GM12878 (cell line): ENCODE results near the gene REV3L. TPM values are rescaled to one million over a fixed set of nuclear protein-coding genes. Genes with fewer than 3 reads are reported as not detected.

Experiments used
- BCL3 ChIP-seq: IDR thresholded peaks from 2 replicates; pipeline ENCODE4 v1.6.1; 2011; ENCODE audit warnings: borderline replicate concordance, low read depth, mild to moderate bottlenecking, moderate library complexity, low read length; ENCODE audit not compliant: insufficient read depth, poor library complexity, severe bottlenecking
- BCLAF1 ChIP-seq: fragments of 450-650 bp; IDR thresholded peaks from 2 replicates; pipeline ENCODE4 v1.6.1; 2017; ENCODE audit warnings: antibody characterized with exemption, mild to moderate bottlenecking, moderate library complexity
- CBX3 ChIP-seq: fragments of 200-600 bp; sonication (generic); IDR thresholded peaks from 2 replicates; pipeline ENCODE4 v1.6.1; 2016; ENCODE audit warnings: low read depth, borderline replicate concordance
- CEBPB ChIP-seq, 2 experiments: fragments of 150-350 bp in 1 of 2; IDR thresholded peaks; 2 replicates each; pipeline ENCODE4 v1.6.1; 2012 to 2014; ENCODE audit warnings: low read depth in 2 of 2, low read length in 2 of 2, borderline replicate concordance in 1 of 2, inconsistent platforms in 1 of 2
- CHD2 ChIP-seq: IDR thresholded peaks from 2 replicates; pipeline ENCODE4 v1.6.1; 2011; ENCODE audit warnings: low read depth, low read length, improper control_type of control experiment, borderline replicate concordance
- CREB1 ChIP-seq: IDR thresholded peaks from 2 replicates; pipeline ENCODE4 v1.6.1; 2012; ENCODE audit warnings: low read depth, mild to moderate bottlenecking, inconsistent platforms
- CTCF ChIP-seq, 3 experiments: IDR thresholded peaks in 2 of 3; conservative IDR thresholded peaks in 1 of 3; 2 replicates each; pipeline ENCODE4 v1.5.1; 2011; ENCODE audit warnings: low read depth in 3 of 3, low read length in 3 of 3, mild to moderate bottlenecking in 3 of 3, control low read depth in 2 of 3, moderate library complexity in 2 of 3, inconsistent platforms in 1 of 3, mixed read lengths in 1 of 3; ENCODE audit not compliant: control insufficient read depth in 2 of 3, insufficient read depth in 1 of 3; ENCODE audit errors: extremely low read depth in 1 of 3
- EED ChIP-seq: sonication (generic); IDR thresholded peaks from 2 replicates; pipeline ENCODE4 v1.6.1; 2016; ENCODE audit warnings: antibody characterized with exemption, low read depth
- FOS ChIP-seq: IDR thresholded peaks from 3 replicates; pipeline ENCODE4 v1.6.1; 2011; ENCODE audit warnings: borderline replicate concordance; ENCODE audit not compliant: insufficient read length; ENCODE audit errors: extremely low read depth
- IKZF1 ChIP-seq: fragments of 450-650 bp; conservative IDR thresholded peaks from 2 replicates; pipeline ENCODE4 v1.6.1; 2017; ENCODE audit warnings: antibody characterized with exemption, mild to moderate bottlenecking
- MEF2A ChIP-seq: IDR thresholded peaks from 2 replicates; pipeline ENCODE4 v1.6.1; 2011; ENCODE audit warnings: low read depth, mild to moderate bottlenecking, low read length, moderate library complexity; ENCODE audit not compliant: insufficient read depth
- NFXL1 ChIP-seq: fragments of 450-650 bp; IDR thresholded peaks from 2 replicates; pipeline ENCODE4 v1.6.1; 2017; ENCODE audit warnings: antibody characterized with exemption, mild to moderate bottlenecking, borderline replicate concordance
- NFYB ChIP-seq: IDR thresholded peaks from 2 replicates; pipeline ENCODE4 v1.6.1; 2011; ENCODE audit warnings: low read depth, mild to moderate bottlenecking, low read length, improper control_type of control experiment, moderate library complexity; ENCODE audit not compliant: insufficient read depth
- RAD51 ChIP-seq: fragments of 450-650 bp; IDR thresholded peaks from 2 replicates; pipeline ENCODE4 v1.6.1; 2016; ENCODE audit warnings: moderate library complexity, mild to moderate bottlenecking, inconsistent platforms
- RCOR1 ChIP-seq: conservative IDR thresholded peaks from 2 replicates; pipeline ENCODE4 v1.6.1; 2012; ENCODE audit warnings: low read depth, low read length, improper control_type of control experiment
- RFX5 ChIP-seq: IDR thresholded peaks from 2 replicates; pipeline ENCODE4 v1.6.1; 2011; ENCODE audit warnings: low read depth, low read length, improper control_type of control experiment
- SMAD1 ChIP-seq: fragments of 450-650 bp; IDR thresholded peaks from 2 replicates; pipeline ENCODE4 v1.6.1; 2018; ENCODE audit warnings: mild to moderate bottlenecking, low read depth; ENCODE audit not compliant: partially characterized antibody
- SMARCA5 ChIP-seq: fragments of 450-650 bp; IDR thresholded peaks from 2 replicates; pipeline ENCODE4 v1.6.1; 2017; ENCODE audit warnings: mild to moderate bottlenecking
- SMC3 ChIP-seq: IDR thresholded peaks from 2 replicates; pipeline ENCODE4 v1.6.1; 2011; ENCODE audit warnings: low read length, improper control_type of control experiment, borderline replicate concordance
- ZBTB33 ChIP-seq: fragments of 450-650 bp; IDR thresholded peaks from 2 replicates; pipeline ENCODE4 v1.6.1; 2017; ENCODE audit warnings: mild to moderate bottlenecking
- ZNF384 ChIP-seq: IDR thresholded peaks from 2 replicates; pipeline ENCODE4 v1.6.1; 2012; ENCODE audit warnings: low read depth, mild to moderate bottlenecking, low read length, improper control_type of control experiment, borderline replicate concordance
- ZNF622 ChIP-seq: fragments of 450-650 bp; IDR thresholded peaks from 2 replicates; pipeline ENCODE4 v1.6.1; 2017; ENCODE audit warnings: mild to moderate bottlenecking, inconsistent platforms
- polyA plus RNA-seq, 11 experiments: library from polyadenylated mRNA; depleted of rRNA in 4 of 11; unstranded in 6 of 11; stranded (reverse) in 5 of 11; fragments of >200 nt; fragmentation: Nextera tagmentation in 4 of 11; fragmentation: Illumina TruSeq in 1 of 11; extraction: Ambion mirVana in 4 of 11; extraction: Trizol in 1 of 11; gene quantifications; 1 replicate in 1 of 11; 2 replicates in 10 of 11; pipeline versions ENCODE4 v1.2.1 to v1.2.3, GENCODE V29; 2011 to 2016; ENCODE audit warnings: inconsistent platforms in 2 of 11, missing spikeins in 2 of 11, low read depth in 1 of 11
- total RNA-seq, 4 experiments: library from RNA; depleted of rRNA in 3 of 4; stranded (reverse); fragments of >200 nt in 3 of 4; fragmentation: Illumina TruSeq in 1 of 4; extraction: Trizol in 1 of 4; gene quantifications; 2 replicates each; pipeline versions ENCODE4 v1.2.1 to v1.2.3, GENCODE V29; 2013 to 2021

The REV3L gene
- total and polyA plus RNA-seq, 10 of the 15 experiments (the other 5 are each of a cell fraction or from before 2014, with no cell fraction given), result 7.6 to 33.6 (median 21.5) TPM

- TF ChIP-seq FOS (no peak), CHD2 (peak; percentile 35; the same call in 1 of the 2 replicates), CBX3 (no peak), CTCF (IDR thresholded peaks at IDR 0.05 in 2 of 3, conservative IDR thresholded peaks at IDR 0.05 in 1 of 3; ENCODE audit: control insufficient read depth in 2 of 3, extremely low read depth in 1 of 3, insufficient read depth in 1 of 3, low read depth in 3 of 3, low read length in 3 of 3) (peak; percentile 95 to 99 (median 97); a peak in 5 of 6 replicates), RCOR1 (no peak), IKZF1 (peak; percentile 71), MEF2A (peak; percentile 76), ZBTB33 (no peak), CREB1 (peak; percentile 74; the same call in 1 of the 2 replicates), RFX5 (no peak), RAD51 (peak; percentile 97), NFXL1 (no peak), SMC3 (peak; percentile 97), SMARCA5 (no peak; the same call in 1 of the 2 replicates), SMAD1 (no peak), NFYB (peak; percentile 33; the same call in 1 of the 2 replicates), BCLAF1 (no peak), ZNF384 (0 out of 2 replicates have a peak, but pooled peaks have one; percentile 4), ZNF622 (no peak), CEBPB (IDR thresholded peaks at IDR 0.05; ENCODE audit: borderline replicate concordance in 1 of 2, low read depth in 2 of 2, low read length in 2 of 2) (no peak), EED (no peak), BCL3 (no peak)
Measured at GRCh38 chr6:111259089-111259831, 223.8 kb downstream of the REV3L start (continued).
